Ovary (tissue), 9 donors: ENCODE results near the gene CLDN17. TPM values are rescaled to one million over a fixed set of nuclear protein-coding genes. Genes with fewer than 3 reads are reported as not detected.

Source experiments
- DNase-seq, 5 donors: peaks; one replicate each; pipeline ENCODE4 v3.0.0-alpha.2; 2019 to 2020
- H3K27ac ChIP-seq, 2 donors: fragments of 200-600 bp; one replicate each; pipeline versions ENCODE4 v1.5.1 to v1.8.0; 2019 to 2022
- H3K27me3 ChIP-seq: fragments of 200-600 bp; one replicate; pipeline ENCODE4 v1.8.0; 2022
- H3K36me3 ChIP-seq: fragments of 200-600 bp; sonication (generic); one replicate; pipeline ENCODE4 v1.5.1; 2019
- H3K4me1 ChIP-seq: one replicate; pipeline ENCODE4 v1.8.1; 2013; ENCODE audit warnings: mild to moderate bottlenecking, moderate library complexity; ENCODE audit not compliant: insufficient read depth
- H3K4me3 ChIP-seq: fragments of 200-600 bp; sonication (generic); one replicate; pipeline ENCODE4 v1.5.1; 2017
- H3K9me3 ChIP-seq, 2 donors: fragments of 200-600 bp in 1 of 2; sonication (generic) in 1 of 2; one replicate each; pipeline versions ENCODE4 v1.5.1 to v1.8.1; 2013 to 2019; ENCODE audit warnings: mild to moderate bottlenecking in 1 of 2, moderate library complexity in 1 of 2
- EP300 ChIP-seq: sonication (generic); formaldehyde crosslinking; IDR thresholded peaks from one replicate; pipeline ENCODE4 v1.6.1; 2017; ENCODE audit warnings: antibody characterized with exemption
- POLR2A ChIP-seq: fragments of 450-650 bp; IDR thresholded peaks from one replicate; pipeline ENCODE4 v1.6.1; 2017; ENCODE audit warnings: antibody characterized with exemption, mild to moderate bottlenecking, moderate library complexity
- WGBS, 3 donors: extraction: QIAGEN DNeasy Blood & Tissue Kit in 1 of 3; methylation state at CpG; one replicate each; pipeline versions ENCODE4 v1.1.5 to v1.1.7; 2013 to 2017; 5-methylcytosine and 5-hydroxymethylcytosine counted together
- intact Hi-C, 4 donors: fragments of 100-400 bp; cut with DNase I; formaldehyde crosslinking; loops; one replicate each; pipeline versions ENCODE4 v1.11.0 to v1.15.1; 2022 to 2023
- polyA plus RNA-seq, 2 donors: library from polyadenylated mRNA; stranded (reverse); fragments of 200-250 nt in 1 of 2; fragments of 350-450 nt in 1 of 2; fragmentation: Illumina TruSeq in 1 of 2; extraction: RNeasy Lipid Tissue Mini Kit (QIAGEN cat#74804) in 1 of 2; gene quantifications; one replicate each; pipeline ENCODE4 v1.2.3, GENCODE V29; 2013 to 2014
- total RNA-seq, 7 donors: library from RNA; depleted of rRNA in 2 of 7; stranded (reverse); fragments of >200 nt in 2 of 7; fragmentation: NEBNext Ultra II Directional in 3 of 7; extraction: Animal tissue kit (Norgen Biotek cat#: 25700) in 3 of 7; gene quantifications; one replicate each; pipeline versions ENCODE4 v1.1.0 to v1.2.4, GENCODE V29; 2016 to 2023
- TF ChIP-seq, protein P1 (sequence below), 3 donors: fragments of 450-650 bp in 2 of 3; fragments of 200-600 bp in 1 of 3; IDR thresholded peaks; one replicate each; pipeline versions ENCODE4 v1.5.1 to v1.8.0; 2016 to 2022; ENCODE audit warnings: antibody characterized with exemption in 3 of 3, mild to moderate bottlenecking in 1 of 3
- donor health status: DM: no; HTN: no; CAD: no; lungs with moderate emphysema.
- donor health status: DM: no; HTN: no; CAD: no.
- donor health status: Bipolar disorder and iron deficiency.
- donor health status: DM: yes; HTN: yes; CAD: no.
- donor health status: DM: no; HTN: no; CAD: no.
- donor health status: DM: yes; HTN: yes; CAD: no.

Gene CLDN17
- total and polyA plus RNA-seq, 9 donors = not detected

DNA sequence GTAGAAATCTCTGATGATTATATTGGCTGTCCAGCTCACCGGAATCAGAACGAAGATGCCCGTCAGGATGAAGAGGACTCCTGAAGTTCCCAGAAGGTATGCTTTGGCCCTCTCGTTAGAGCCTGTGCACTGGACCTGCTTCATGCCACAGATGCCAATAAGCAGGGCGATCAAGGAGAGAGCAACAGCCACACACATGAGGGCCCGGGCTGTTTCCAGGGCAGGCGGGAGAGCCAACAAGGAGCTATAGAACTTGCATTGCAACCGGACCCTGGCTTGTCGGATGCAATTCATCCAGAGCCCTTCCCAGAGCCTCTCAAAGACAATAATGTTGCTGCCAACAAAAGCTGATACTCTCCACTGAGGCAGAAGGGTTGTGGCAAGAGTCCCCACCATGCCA is 434 bp downstream of the CLDN17 start:
- WGBS, 3 donors = 91 to 95% (median 94%) methylated on average over 9 of the region's 9 CpGs
- no peaks in the 10 kb centered on the region for H3K4me1 ChIP-seq
- H3K27me3 ChIP-seq = no peaks in the 10 kb centered on the region
- H3K9me3 ChIP-seq = no peaks in the 10 kb centered on the region
- no peak overlapping the region for H3K27ac ChIP-seq
- intact Hi-C loops = no loop called here
- no peak overlapping the region for H3K4me3 ChIP-seq
- TF ChIP-seq POLR2A (no peak), EP300 (no peak)
- TF ChIP-seq, protein P1, sequence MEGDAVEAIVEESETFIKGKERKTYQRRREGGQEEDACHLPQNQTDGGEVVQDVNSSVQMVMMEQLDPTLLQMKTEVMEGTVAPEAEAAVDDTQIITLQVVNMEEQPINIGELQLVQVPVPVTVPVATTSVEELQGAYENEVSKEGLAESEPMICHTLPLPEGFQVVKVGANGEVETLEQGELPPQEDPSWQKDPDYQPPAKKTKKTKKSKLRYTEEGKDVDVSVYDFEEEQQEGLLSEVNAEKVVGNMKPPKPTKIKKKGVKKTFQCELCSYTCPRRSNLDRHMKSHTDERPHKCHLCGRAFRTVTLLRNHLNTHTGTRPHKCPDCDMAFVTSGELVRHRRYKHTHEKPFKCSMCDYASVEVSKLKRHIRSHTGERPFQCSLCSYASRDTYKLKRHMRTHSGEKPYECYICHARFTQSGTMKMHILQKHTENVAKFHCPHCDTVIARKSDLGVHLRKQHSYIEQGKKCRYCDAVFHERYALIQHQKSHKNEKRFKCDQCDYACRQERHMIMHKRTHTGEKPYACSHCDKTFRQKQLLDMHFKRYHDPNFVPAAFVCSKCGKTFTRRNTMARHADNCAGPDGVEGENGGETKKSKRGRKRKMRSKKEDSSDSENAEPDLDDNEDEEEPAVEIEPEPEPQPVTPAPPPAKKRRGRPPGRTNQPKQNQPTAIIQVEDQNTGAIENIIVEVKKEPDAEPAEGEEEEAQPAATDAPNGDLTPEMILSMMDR (IDR thresholded peaks at IDR 0.05) = no peak
- H3K36me3 ChIP-seq = no peaks in the 10 kb centered on the region
- DNase-seq = no peak

DNA sequence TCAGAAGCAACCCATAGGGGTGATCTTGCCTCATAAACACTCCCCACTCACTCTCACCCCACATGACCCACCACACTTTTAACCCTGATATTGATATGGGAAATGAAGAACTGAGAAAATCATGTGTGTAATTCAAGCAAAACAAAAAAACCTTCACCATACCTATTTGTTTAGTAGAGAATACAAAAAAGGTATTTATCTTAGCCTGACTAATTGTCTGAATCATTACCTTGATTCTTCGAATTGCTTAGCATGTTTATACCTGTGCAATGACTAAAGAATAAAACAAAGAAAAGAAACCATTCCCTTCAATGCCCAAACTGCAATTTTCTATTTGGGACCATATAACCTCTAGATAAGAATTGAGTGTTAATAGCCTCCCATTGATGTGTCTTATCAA is 1.8 kb downstream of the CLDN17 start:
- Histone ChIP-seq H3K4me1 (no peaks in the 10 kb centered on the region), H3K4me3 (no peak overlapping the region), H3K36me3 (no peaks in the 10 kb centered on the region), H3K27ac (no peak overlapping the region), H3K9me3 (no peaks in the 10 kb centered on the region), H3K27me3 (no peaks in the 10 kb centered on the region)
- TF ChIP-seq POLR2A = no peak
- TF ChIP-seq, protein P1 (IDR thresholded peaks at IDR 0.05) = no peak
- no peak for TF ChIP-seq EP300
- no peak for DNase-seq
- WGBS, 3 donors = 81 to 94% (median 88%) methylated on average over 1 of the region's 1 CpG
- intact Hi-C loops = no loop called here

DNA sequence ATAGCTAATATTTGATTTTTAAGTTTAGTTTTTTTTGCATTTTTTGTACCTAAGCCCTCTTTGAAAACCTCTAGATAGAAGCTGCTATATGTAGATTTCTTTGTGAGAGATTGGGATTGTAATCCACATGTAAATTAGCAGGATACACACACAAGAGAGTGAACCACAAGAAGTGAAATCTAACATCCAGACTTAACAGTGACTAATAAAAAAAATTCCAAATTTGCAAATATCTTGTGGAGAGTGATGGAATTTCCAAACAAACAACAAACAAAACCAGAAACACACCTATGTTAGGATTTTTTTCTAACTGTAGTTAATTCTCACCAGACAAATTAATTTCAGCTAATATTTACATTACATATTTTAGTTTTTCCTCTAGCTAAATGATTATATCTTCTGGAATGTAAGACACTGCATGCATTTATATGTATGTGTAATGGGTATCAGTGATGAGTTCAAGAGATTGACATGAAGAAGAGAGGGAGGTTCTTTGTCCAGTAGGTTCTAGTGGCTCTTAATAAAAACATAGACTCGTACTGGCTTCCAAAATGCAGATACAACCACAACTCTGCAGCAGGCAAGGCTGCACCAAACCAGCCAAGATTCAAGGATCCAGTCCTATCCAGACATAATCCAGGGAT is 12.8 kb downstream of the CLDN17 start:
- TF ChIP-seq EP300 (no peak), POLR2A (no peak)
- Histone ChIP-seq H3K36me3 (no peaks in the 10 kb centered on the region), H3K27me3 (no peaks in the 10 kb centered on the region), H3K4me3 (no peak overlapping the region), H3K9me3 (no peaks in the 10 kb centered on the region), H3K4me1 (no peaks in the 10 kb centered on the region), H3K27ac (no peak overlapping the region)
- intact Hi-C loops = no loop called here
- DNase-seq = no peak
- 55 to 65% (median 55%) methylated on average over 1 of the region's 1 CpG for WGBS, 3 donors

DNA sequence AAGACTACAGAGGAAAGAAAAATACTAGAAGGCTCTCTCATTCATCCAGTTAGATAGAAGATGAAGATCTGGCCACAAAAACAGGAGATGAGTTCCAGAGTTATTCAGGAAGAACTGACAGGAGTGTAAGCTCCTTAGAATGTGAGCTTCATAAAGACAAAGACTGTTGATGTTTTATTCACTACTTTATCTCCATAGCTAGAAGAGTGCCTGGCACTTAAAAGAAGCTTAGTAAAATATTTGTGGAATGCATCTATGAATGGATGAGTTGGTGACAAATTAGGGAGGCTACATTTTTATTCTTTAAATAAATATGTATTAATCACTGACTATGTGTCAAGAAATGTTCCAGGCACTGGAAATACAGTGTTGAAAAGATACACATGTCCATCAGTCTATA is 13.8 kb downstream of the CLDN17 start:
- H3K36me3 ChIP-seq = no peaks in the 10 kb centered on the region
- TF ChIP-seq POLR2A = no peak
- no peak for TF ChIP-seq EP300
- TF ChIP-seq, protein P1 (IDR thresholded peaks at IDR 0.05) = no peak
- no peak overlapping the region for H3K27ac ChIP-seq
- no peak for DNase-seq
- intact Hi-C loops = no loop called here
- H3K4me3 ChIP-seq = no peak overlapping the region
- no peaks in the 10 kb centered on the region for H3K4me1 ChIP-seq
- no peaks in the 10 kb centered on the region for H3K9me3 ChIP-seq
- no peaks in the 10 kb centered on the region for H3K27me3 ChIP-seq

DNA sequence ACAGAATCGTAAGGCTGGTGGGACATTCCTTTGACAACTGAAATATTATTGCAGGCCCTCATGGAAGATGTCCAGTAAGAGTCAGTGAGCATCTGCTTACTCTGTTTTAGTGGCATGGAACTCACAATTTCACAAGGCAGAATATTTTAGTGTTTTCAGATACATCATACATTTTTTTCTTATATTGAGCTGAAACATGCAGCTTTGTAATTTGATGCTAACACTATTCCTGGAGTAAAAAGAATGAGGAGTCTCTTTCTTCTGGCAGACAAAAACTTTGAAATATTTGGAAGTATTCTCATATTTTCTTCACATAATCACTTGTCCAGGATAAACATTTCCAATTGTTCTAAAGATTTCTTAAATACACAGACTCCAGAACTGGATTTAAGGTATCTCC is 17.7 kb downstream of the CLDN17 start:
- TF ChIP-seq POLR2A (no peak), EP300 (no peak)
- TF ChIP-seq, protein P1 (IDR thresholded peaks at IDR 0.05) = no peak
- intact Hi-C loops = loop anchor here in 1 of 4 donors (10.0 kb wide), 1 partner anchor 56 kb away; no protein-coding TSS in a partner anchor
- WGBS, 3 donors = 32 to 39% (median 37%) methylated on average over 1 of the region's 1 CpG
- H3K9me3 ChIP-seq = no peaks in the 10 kb centered on the region
- no peaks in the 10 kb centered on the region for H3K36me3 ChIP-seq
- H3K27me3 ChIP-seq = no peaks in the 10 kb centered on the region
- H3K4me3 ChIP-seq = no peak overlapping the region
- H3K4me1 ChIP-seq = no peaks in the 10 kb centered on the region
- no peak overlapping the region for H3K27ac ChIP-seq
- no peak for DNase-seq
